Bronchial epithelial cell (primary cell): Measurements from ENCODE around the gene JARID2. TPM values are rescaled to one million over a fixed set of nuclear protein-coding genes. Genes with fewer than 3 reads are reported as not detected.

Experiments used
- DNase-seq: peaks from one replicate; pipeline ENCODE4 v3.0.0-alpha.2; 2010; ENCODE audit warnings: low read depth
- FAIRE-seq: peaks from 2 replicates; lab custom pipeline; 2011; peaks lifted over from hg19 to GRCh38; lab: Jason Lieb, UNC
- H3K27me3 ChIP-seq: 2 replicates; pipeline ENCODE4 v1.5.1; 2011; ENCODE audit warnings: low read length; ENCODE audit not compliant: control insufficient read depth, insufficient read depth
- H3K36me3 ChIP-seq: 2 replicates; pipeline ENCODE4 v1.5.1; 2011; ENCODE audit warnings: low read length; ENCODE audit not compliant: control insufficient read depth, insufficient read depth
- H3K4me3 ChIP-seq: 2 replicates; pipeline ENCODE4 v1.5.1; 2011; ENCODE audit warnings: mild to moderate bottlenecking, low read depth, low read length, control low read depth
- total RNA-seq: library from RNA; depleted of rRNA; stranded (reverse); fragments of >200 nt; gene quantifications from 2 replicates; pipeline ENCODE4 v1.2.1, GENCODE V29; 2014
- TF ChIP-seq, protein P1 (sequence below): IDR thresholded peaks from 2 replicates; pipeline ENCODE4 v1.5.1; 2011; ENCODE audit warnings: mild to moderate bottlenecking, moderate library complexity, low read length, control low read depth, inconsistent platforms; ENCODE audit not compliant: insufficient read depth, severe bottlenecking

JARID2 gene
- total RNA-seq, 1 donor from 2014 or later: 29.2 TPM

DNA sequence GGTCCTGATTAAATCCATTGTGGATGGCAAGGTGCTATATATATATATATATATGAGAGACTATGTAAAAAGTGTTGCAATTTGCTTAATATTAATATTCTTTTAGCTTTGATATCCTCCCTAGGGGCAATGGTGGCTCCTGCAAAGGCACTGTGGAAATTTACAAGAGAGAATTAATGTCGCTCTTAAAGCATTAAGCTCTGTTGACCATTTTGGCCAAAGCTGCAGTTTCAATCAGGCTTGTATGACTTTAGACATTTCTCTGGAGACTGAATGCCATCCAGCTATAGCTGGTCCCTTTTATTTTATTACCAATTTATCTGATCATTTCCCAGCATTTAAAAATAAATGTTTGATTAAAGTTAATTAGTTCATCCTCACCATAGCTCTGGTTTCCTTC, 155.3 kb downstream of the JARID2 start:
- Histone ChIP-seq H3K36me3 (no peaks in the 10 kb centered on the region), H3K27me3 (no peaks in the 10 kb centered on the region), H3K4me3 (no peak overlapping the region)
- TF ChIP-seq, protein P1, sequence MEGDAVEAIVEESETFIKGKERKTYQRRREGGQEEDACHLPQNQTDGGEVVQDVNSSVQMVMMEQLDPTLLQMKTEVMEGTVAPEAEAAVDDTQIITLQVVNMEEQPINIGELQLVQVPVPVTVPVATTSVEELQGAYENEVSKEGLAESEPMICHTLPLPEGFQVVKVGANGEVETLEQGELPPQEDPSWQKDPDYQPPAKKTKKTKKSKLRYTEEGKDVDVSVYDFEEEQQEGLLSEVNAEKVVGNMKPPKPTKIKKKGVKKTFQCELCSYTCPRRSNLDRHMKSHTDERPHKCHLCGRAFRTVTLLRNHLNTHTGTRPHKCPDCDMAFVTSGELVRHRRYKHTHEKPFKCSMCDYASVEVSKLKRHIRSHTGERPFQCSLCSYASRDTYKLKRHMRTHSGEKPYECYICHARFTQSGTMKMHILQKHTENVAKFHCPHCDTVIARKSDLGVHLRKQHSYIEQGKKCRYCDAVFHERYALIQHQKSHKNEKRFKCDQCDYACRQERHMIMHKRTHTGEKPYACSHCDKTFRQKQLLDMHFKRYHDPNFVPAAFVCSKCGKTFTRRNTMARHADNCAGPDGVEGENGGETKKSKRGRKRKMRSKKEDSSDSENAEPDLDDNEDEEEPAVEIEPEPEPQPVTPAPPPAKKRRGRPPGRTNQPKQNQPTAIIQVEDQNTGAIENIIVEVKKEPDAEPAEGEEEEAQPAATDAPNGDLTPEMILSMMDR: no peak
- DNase-seq (no peak), FAIRE-seq (no peak)

DNA sequence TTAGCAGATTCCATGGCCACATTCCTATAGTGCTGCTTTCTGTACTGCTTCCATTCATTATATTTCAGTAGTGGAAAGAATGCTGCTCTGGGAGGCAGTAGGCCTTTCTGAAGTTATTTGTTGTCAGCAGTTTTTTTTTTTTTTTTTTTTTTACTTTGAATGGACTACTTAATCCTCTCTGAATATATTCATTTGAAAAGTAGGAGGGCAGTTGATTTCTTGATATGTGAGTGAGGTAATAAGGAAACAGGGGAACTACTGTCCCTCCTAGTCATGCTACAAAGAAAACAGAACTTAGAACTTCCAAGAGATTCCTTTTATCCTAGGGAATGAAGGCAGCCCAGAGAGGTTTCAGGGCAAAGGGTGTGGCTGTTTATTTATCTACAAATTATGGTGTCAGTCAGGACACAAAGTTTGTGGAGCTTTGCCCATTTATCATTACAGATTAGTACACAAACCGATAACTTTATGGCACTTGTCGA, 155.9 kb downstream of the JARID2 start:
- DNase-seq (no peak), FAIRE-seq (no peak)
- TF ChIP-seq, protein P1: no peak
- no peaks in the 10 kb centered on the region for H3K36me3 ChIP-seq
- no peaks in the 10 kb centered on the region for H3K27me3 ChIP-seq
- no peak overlapping the region for H3K4me3 ChIP-seq

DNA sequence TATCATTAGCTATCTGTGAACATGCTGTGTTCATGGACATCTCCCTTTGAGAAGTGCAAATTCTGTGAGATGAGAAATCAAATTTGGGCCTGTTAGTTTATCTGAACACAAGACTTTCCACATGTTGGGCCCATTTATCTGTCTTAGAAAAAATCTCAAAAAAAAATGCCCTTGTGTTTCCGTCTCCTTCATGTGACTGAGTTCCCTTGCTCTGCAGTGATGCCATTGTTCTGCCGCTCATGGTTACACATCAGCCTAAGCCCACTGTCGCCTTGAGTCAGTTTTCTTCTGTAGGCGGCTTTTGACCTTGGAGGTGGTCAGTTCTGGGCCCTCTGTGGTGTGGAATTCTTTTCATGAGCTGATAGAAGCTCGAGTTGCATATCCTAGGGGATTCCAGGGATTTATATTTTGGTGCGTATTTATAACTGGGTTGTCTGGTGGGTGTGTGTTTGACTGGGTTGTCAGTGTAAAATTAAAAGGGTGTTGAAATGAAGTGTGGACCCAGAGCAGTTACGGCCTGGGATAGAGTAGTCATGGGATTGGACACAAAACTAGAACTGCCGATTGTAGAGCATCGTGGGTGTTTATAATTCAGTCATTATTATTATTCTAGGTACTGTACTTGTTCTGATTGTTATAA, 156.7 kb downstream of the JARID2 start:
- FAIRE-seq: no peak
- Histone ChIP-seq H3K36me3 (no peaks in the 10 kb centered on the region), H3K4me3 (no peak overlapping the region), H3K27me3 (no peaks in the 10 kb centered on the region)
- TF ChIP-seq, protein P1: no peak
- DNase-seq: no peak

DNA sequence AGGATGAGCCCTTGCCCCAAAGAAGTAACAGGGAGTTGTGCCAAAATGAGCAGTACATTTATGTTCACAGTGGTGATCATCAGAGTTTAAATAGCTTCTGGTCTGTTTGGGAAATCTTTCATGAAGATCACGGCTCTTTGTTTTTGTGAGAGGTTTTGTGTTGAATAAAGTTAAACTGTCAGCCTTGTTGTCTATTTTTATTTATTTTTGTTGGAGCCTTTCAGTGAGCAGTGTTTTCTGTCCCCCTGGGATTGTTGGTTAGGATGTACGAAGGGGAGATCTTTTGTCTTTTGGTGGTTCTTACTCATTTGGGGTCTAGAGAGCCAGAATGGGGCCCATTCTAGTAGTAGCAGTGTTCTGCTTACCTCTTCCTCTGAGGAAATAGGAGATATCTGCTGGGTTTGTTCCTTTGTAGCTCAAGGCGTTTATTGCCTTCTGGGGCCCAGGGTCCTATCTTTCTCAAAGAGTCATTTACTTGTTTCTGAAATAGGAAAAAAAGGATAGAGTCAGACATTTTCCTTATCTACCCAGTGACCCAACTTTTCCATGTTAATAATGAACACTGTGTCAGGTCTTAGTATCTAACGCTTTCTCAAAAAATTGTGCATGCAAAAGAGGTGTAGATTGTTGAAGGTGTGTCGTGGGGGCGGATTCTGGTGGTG, 157.4 kb downstream of the JARID2 start:
- Histone ChIP-seq H3K4me3 (no peak overlapping the region), H3K36me3 (no peaks in the 10 kb centered on the region), H3K27me3 (no peaks in the 10 kb centered on the region)
- DNase-seq (no peak), FAIRE-seq (no peak)
- TF ChIP-seq, protein P1: no peak

DNA sequence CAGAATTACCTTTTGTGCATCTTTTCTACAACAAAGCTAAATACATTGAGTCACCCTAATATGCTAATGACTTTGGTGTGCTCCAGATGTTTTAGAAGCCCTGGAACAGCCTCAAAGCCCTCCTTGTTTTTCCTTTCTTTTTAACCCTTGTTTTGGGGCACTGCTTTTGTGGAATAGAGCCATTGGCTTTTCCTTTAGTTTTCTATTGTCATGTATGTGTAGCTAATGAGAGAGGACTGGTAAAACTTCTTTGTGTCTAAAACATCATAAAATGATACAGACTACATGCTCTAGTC, 158.8 kb downstream of the JARID2 start:
- FAIRE-seq: no peak
- Histone ChIP-seq H3K36me3 (no peaks in the 10 kb centered on the region), H3K4me3 (no peak overlapping the region), H3K27me3 (no peaks in the 10 kb centered on the region)
- no peak for DNase-seq
- TF ChIP-seq, protein P1: no peak
